ENCODE data around the gene FSTL3.

- no peak for TF ChIP-seq EZH2 (IDR thresholded peaks at IDR 0.05; ENCODE audit: borderline replicate concordance, low read depth, low read length, poor library complexity, severe bottlenecking)
- TF ChIP-seq CTCF (conservative IDR thresholded peaks at IDR 0.05; ENCODE audit: low read depth, low read length) = no peak
Measured at GRCh38 chr19:640161-640558, 36.0 kb upstream of the FSTL3 start.

Data from A673 (cell line).